Esophagus muscularis mucosa (tissue), 3 donors: Measurements from ENCODE around the gene SOX8.

Experiments
- POLR2AphosphoS5 ChIP-seq, 2 donors: sonication (generic); formaldehyde crosslinking; IDR thresholded peaks; one replicate each; pipeline ENCODE4 v1.6.1; 2017; ENCODE audit warnings: antibody characterized with exemption in 2 of 2
- TF ChIP-seq, protein P1 (sequence below), 3 experiments: fragments of 200-600 bp in 2 of 3; fragments of 450-650 bp in 1 of 3; sonication (generic) in 2 of 3; IDR thresholded peaks; one replicate each; pipeline ENCODE4 v1.5.1; 2017 to 2019; ENCODE audit warnings: antibody characterized with exemption in 3 of 3, mild to moderate bottlenecking in 2 of 3, moderate library complexity in 1 of 3

DNA sequence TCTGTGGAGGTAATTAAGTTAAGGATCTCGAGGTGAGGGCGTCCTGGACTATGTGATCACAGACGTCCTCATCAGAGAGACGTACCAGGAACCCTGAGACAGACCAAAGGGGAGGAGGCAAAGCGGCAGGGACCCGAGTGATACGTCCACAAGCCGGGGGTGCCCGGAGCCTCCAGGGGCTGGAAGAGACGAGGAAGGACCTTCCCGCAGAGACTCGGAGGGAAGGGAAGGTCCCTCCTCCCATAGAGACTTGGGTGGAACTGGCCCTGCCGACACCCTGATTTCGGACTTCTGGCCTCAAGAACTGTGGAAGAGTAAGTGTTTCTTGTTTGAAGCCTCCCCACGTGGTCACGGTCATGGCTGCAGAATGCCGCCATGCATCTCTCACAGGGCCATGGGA lies 41.6 kb upstream of the SOX8 start:
- TF ChIP-seq, protein P1, sequence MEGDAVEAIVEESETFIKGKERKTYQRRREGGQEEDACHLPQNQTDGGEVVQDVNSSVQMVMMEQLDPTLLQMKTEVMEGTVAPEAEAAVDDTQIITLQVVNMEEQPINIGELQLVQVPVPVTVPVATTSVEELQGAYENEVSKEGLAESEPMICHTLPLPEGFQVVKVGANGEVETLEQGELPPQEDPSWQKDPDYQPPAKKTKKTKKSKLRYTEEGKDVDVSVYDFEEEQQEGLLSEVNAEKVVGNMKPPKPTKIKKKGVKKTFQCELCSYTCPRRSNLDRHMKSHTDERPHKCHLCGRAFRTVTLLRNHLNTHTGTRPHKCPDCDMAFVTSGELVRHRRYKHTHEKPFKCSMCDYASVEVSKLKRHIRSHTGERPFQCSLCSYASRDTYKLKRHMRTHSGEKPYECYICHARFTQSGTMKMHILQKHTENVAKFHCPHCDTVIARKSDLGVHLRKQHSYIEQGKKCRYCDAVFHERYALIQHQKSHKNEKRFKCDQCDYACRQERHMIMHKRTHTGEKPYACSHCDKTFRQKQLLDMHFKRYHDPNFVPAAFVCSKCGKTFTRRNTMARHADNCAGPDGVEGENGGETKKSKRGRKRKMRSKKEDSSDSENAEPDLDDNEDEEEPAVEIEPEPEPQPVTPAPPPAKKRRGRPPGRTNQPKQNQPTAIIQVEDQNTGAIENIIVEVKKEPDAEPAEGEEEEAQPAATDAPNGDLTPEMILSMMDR (IDR thresholded peaks at IDR 0.05) = no peak
- no peak for TF ChIP-seq POLR2AphosphoS5 (IDR thresholded peaks at IDR 0.05)
